Adipocyte (in vitro differentiated cells): ENCODE results near the gene WDR11.
"Not testable (repeated sequence)": the region's sequence is repeated elsewhere in the genome, so short reads cannot be mapped to it uniquely, and the experiment has no call there.

ENCODE experiments used
- DNase-seq: peaks from one replicate; pipeline ENCODE4 v3.0.0-alpha.2; 2015; ENCODE audit warnings: low read depth
- H3K27me3 ChIP-seq: replicated peaks from 2 replicates; pipeline ENCODE4 v1.7.0; 2013; ENCODE audit warnings: mild to moderate bottlenecking, low read length, moderate library complexity; ENCODE audit not compliant: control insufficient read depth, insufficient read depth
- H3K36me3 ChIP-seq: 2 replicates; pipeline ENCODE4 v1.7.0; 2013; ENCODE audit warnings: low read length, mild to moderate bottlenecking, moderate library complexity; ENCODE audit not compliant: control insufficient read depth, insufficient read depth, severe bottlenecking
- H3K4me1 ChIP-seq: 2 replicates; pipeline ENCODE4 v1.7.0; 2013; ENCODE audit warnings: mild to moderate bottlenecking, low read length, moderate library complexity; ENCODE audit not compliant: control insufficient read depth, insufficient read depth
- H3K4me3 ChIP-seq: 2 replicates; pipeline ENCODE4 v1.7.0; 2013; ENCODE audit warnings: mild to moderate bottlenecking, low read length, moderate library complexity
- H3K9ac ChIP-seq: 2 replicates; pipeline ENCODE4 v1.7.0; 2013; ENCODE audit warnings: mild to moderate bottlenecking, low read length, moderate library complexity
- H3K9me3 ChIP-seq: 2 replicates; pipeline ENCODE4 v1.7.0; 2013; ENCODE audit warnings: mild to moderate bottlenecking, low read length, moderate library complexity; ENCODE audit not compliant: control insufficient read depth

WDR11 gene

GRCh38 chr10:120861178-120861855, 10.2 kb downstream of the WDR11 start:
- Histone ChIP-seq H3K4me3 (no peak overlapping the region), H3K9ac (no peak overlapping the region), H3K27me3 (no peaks in the 10 kb centered on the region), H3K4me1 (no peaks in the 10 kb centered on the region), H3K36me3 (peaks cover 93% of the 10 kb centered on the region), H3K9me3 (no peaks in the 10 kb centered on the region)
- no peak for DNase-seq

- Histone ChIP-seq H3K4me3 (no peak overlapping the region), H3K27me3 (no peaks in the 10 kb centered on the region), H3K4me1 (no peaks in the 10 kb centered on the region), H3K9ac (no peak overlapping the region), H3K9me3 (no peaks in the 10 kb centered on the region), H3K36me3 (peaks cover 85% of the 10 kb centered on the region)
- DNase-seq = no peak
Measured at GRCh38 chr10:120873741-120874140, 22.6 kb downstream of the WDR11 start.

GRCh38 chr10:120883071-120883470, 31.9 kb downstream of the WDR11 start:
- Histone ChIP-seq H3K9me3 (no peaks in the 10 kb centered on the region), H3K4me3 (no peak overlapping the region), H3K27me3 (no peaks in the 10 kb centered on the region), H3K4me1 (no peaks in the 10 kb centered on the region), H3K9ac (no peak overlapping the region), H3K36me3 (peaks cover 73% of the 10 kb centered on the region)
- no peak for DNase-seq

GRCh38 chr10:120887482-120887881, 36.3 kb downstream of the WDR11 start:
- Histone ChIP-seq H3K27me3 (no peaks in the 10 kb centered on the region), H3K9ac (no peak overlapping the region), H3K36me3 (peaks cover 71% of the 10 kb centered on the region), H3K4me1 (peaks cover 14% of the 10 kb centered on the region), H3K9me3 (no peaks in the 10 kb centered on the region), H3K4me3 (no peak overlapping the region)
- DNase-seq = no peak

- no peaks in the 10 kb centered on the region for H3K9me3 ChIP-seq
- H3K9ac ChIP-seq = no peak overlapping the region
- H3K36me3 ChIP-seq = peaks cover 69% of the 10 kb centered on the region
- DNase-seq = peak; percentile 70
- no peak overlapping the region for H3K4me3 ChIP-seq
- no peaks in the 10 kb centered on the region for H3K27me3 ChIP-seq
- peaks cover 14% of the 10 kb centered on the region for H3K4me1 ChIP-seq
Measured at GRCh38 chr10:120891365-120891764, 40.2 kb downstream of the WDR11 start.

GRCh38 chr10:120894556-120894955, 43.4 kb downstream of the WDR11 start:
- Histone ChIP-seq H3K4me3 (no peak overlapping the region), H3K36me3 (peaks cover 47% of the 10 kb centered on the region)

GRCh38 chr10:120897343-120897742, 46.2 kb downstream of the WDR11 start:
- peaks cover 53% of the 10 kb centered on the region for H3K36me3 ChIP-seq
- H3K9ac ChIP-seq = no peak overlapping the region
- no peak overlapping the region for H3K4me3 ChIP-seq
- no peaks in the 10 kb centered on the region for H3K9me3 ChIP-seq
- H3K4me1 ChIP-seq = no peaks in the 10 kb centered on the region
- peak; percentile 64 for DNase-seq
- no peaks in the 10 kb centered on the region for H3K27me3 ChIP-seq

More at GRCh38 chr10:120894556-120894955, 43.4 kb downstream of the WDR11 start:
- Histone ChIP-seq H3K27me3 (no peaks in the 10 kb centered on the region), H3K9ac (no peak overlapping the region), H3K4me1 (peaks cover 14% of the 10 kb centered on the region), H3K9me3 (no peaks in the 10 kb centered on the region)
- DNase-seq = no peak

GRCh38 chr10:120905268-120905667, 54.1 kb downstream of the WDR11 start:
- DNase-seq = no peak
- no peak overlapping the region for H3K9ac ChIP-seq
- no peaks in the 10 kb centered on the region for H3K27me3 ChIP-seq
- no peaks in the 10 kb centered on the region for H3K4me1 ChIP-seq
- no peak overlapping the region for H3K4me3 ChIP-seq
- H3K9me3 ChIP-seq = peaks cover 2% of the 10 kb centered on the region
- peaks cover 99% of the 10 kb centered on the region for H3K36me3 ChIP-seq

GRCh38 chr10:120917521-120918250, 66.5 kb downstream of the WDR11 start:
- no peaks in the 10 kb centered on the region for H3K4me1 ChIP-seq
- no peak for DNase-seq

GRCh38 chr10:120923886-120924285, 72.7 kb downstream of the WDR11 start:
- not testable (repeated sequence) for H3K4me3 ChIP-seq, DNase-seq, H3K9me3 ChIP-seq, H3K27me3 ChIP-seq, H3K36me3 ChIP-seq, H3K9ac ChIP-seq, H3K4me1 ChIP-seq

More at GRCh38 chr10:120917521-120918250, 66.5 kb downstream of the WDR11 start:
- no peaks in the 10 kb centered on the region for H3K36me3 ChIP-seq
- H3K4me3 ChIP-seq = no peak overlapping the region
- H3K9ac ChIP-seq = no peak overlapping the region
- no peaks in the 10 kb centered on the region for H3K27me3 ChIP-seq
- H3K9me3 ChIP-seq = peaks cover 10% of the 10 kb centered on the region

- Histone ChIP-seq H3K4me1 (no peaks in the 10 kb centered on the region), H3K27me3 (peaks cover 10% of the 10 kb centered on the region), H3K9ac (no peak overlapping the region), H3K36me3 (no peaks in the 10 kb centered on the region), H3K9me3 (no peaks in the 10 kb centered on the region), H3K4me3 (no peak overlapping the region)
- no peak for DNase-seq
Measured at GRCh38 chr10:120926611-120927010, 75.4 kb downstream of the WDR11 start.
